Keratinocyte (primary cell): Measurements from ENCODE around the gene JMJD1C.

Experiments
- CTCF ChIP-seq, 3 experiments: IDR thresholded peaks in 1 of 3; conservative IDR thresholded peaks in 1 of 3; optimal IDR thresholded peaks in 1 of 3; 2 replicates in 2 of 3; 3 replicates in 1 of 3; pipeline versions ENCODE3 to v1.5.1; 2011; ENCODE audit warnings: low read length in 3 of 3, mild to moderate bottlenecking in 3 of 3, moderate library complexity in 2 of 3, control low read depth in 1 of 3, inconsistent platforms in 1 of 3; ENCODE audit not compliant: insufficient read depth in 2 of 3; ENCODE audit errors: extremely low read depth in 1 of 3
- EZH2 ChIP-seq: IDR thresholded peaks from one replicate; pipeline ENCODE4 v1.6.1; 2012; ENCODE audit warnings: inconsistent platforms, mild to moderate bottlenecking, low read length, moderate library complexity

DNA sequence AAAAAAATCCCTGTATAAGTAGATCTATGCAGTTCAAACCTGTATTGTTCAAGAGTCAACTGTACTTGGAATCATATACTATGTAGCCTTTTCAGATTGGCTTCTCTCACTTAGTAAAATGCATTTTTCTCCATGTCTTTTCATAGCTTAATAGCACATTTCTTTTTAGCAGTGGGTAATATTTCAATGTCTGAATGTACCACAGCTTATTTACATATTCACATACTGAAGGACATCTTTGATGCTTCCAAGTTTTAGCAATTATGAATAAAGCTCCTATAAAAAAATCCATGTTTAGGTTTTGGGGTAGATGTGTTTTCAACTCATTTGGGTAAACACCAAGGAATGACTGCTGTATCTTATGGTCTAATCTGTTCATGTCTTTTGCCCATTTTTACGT is 177.6 kb downstream of the JMJD1C start:
- TF ChIP-seq CTCF (optimal IDR thresholded peaks at IDR 0.05 in 1 of 3, IDR thresholded peaks at IDR 0.05 in 1 of 3, conservative IDR thresholded peaks at IDR 0.05 in 1 of 3; ENCODE audit: extremely low read depth in 1 of 3, insufficient read depth in 2 of 3, low read length in 3 of 3) (no peak), EZH2 (no peak)
